Common myeloid progenitor, CD34-positive (primary cell): Measurements from ENCODE around the gene RAC2.

ENCODE experiments used
- CTCF ChIA-PET: fragments of 350-600 bp; sonication (Branson Sonifier 250); formaldehyde crosslinking; loops from one replicate; lab custom pipeline; 2021; ENCODE audit warnings: antibody characterized with exemption; lab: Charles Lee
- POLR2A ChIA-PET: fragments of 350-600 bp; sonication (Branson Sonifier 250); formaldehyde crosslinking; loops from one replicate; lab custom pipeline; 2021; ENCODE audit warnings: antibody characterized with exemption; lab: Charles Lee
- DNase-seq, 3 donors: peaks; one replicate each; pipeline versions ENCODE4 v3.0.0 to v3.0.0-alpha.2; 2013
- H3K27ac ChIP-seq, 2 experiments: 1 replicate in 1 of 2; 2 replicates in 1 of 2; pipeline ENCODE4 v1.7.0; 2013; ENCODE audit warnings: inconsistent platforms in 2 of 2, low read length in 2 of 2, mild to moderate bottlenecking in 2 of 2, low read depth in 1 of 2, moderate library complexity in 1 of 2; ENCODE audit not compliant: severe bottlenecking in 2 of 2, insufficient read depth in 1 of 2, poor library complexity in 1 of 2
- H3K27me3 ChIP-seq, 5 experiments: replicated peaks in 2 of 5; 1 replicate in 3 of 5; 2 replicates in 2 of 5; pipeline versions ENCODE4 v1.6.1 to v1.7.0; 2013; ENCODE audit warnings: low read length in 4 of 5, mild to moderate bottlenecking in 2 of 5, moderate library complexity in 2 of 5, inconsistent platforms in 1 of 5; ENCODE audit not compliant: insufficient read depth in 5 of 5, control insufficient read depth in 4 of 5
- H3K36me3 ChIP-seq, 4 experiments: 1 replicate in 2 of 4; 2 replicates in 2 of 4; pipeline versions ENCODE4 v1.6.1 to v1.7.0; 2013; ENCODE audit warnings: low read length in 3 of 4, control low read depth in 1 of 4, mild to moderate bottlenecking in 1 of 4; ENCODE audit not compliant: control insufficient read depth in 4 of 4, insufficient read depth in 4 of 4
- H3K4me1 ChIP-seq, 4 experiments: 1 replicate in 3 of 4; 2 replicates in 1 of 4; pipeline versions ENCODE4 v1.6.1 to v1.7.1; 2013; ENCODE audit warnings: low read length in 3 of 4, mild to moderate bottlenecking in 3 of 4, control low read depth in 1 of 4, inconsistent platforms in 1 of 4, moderate library complexity in 1 of 4; ENCODE audit not compliant: control insufficient read depth in 4 of 4, insufficient read depth in 4 of 4; ENCODE audit errors: control extremely low read depth in 1 of 4
- H3K4me3 ChIP-seq, 7 experiments: 1 replicate in 4 of 7; 2 replicates in 3 of 7; pipeline versions ENCODE4 v1.5.1 to v1.7.0; 2013; ENCODE audit warnings: mild to moderate bottlenecking in 7 of 7, low read length in 6 of 7, moderate library complexity in 6 of 7, inconsistent platforms in 2 of 7, low read depth in 2 of 7, control low read depth in 1 of 7; ENCODE audit not compliant: insufficient read depth in 4 of 7, control insufficient read depth in 1 of 7; ENCODE audit errors: extremely low read depth in 1 of 7
- H3K9me3 ChIP-seq, 5 experiments: 1 replicate in 4 of 5; 2 replicates in 1 of 5; pipeline versions ENCODE4 v1.6.1 to v1.7.1; 2013; ENCODE audit warnings: low read length in 4 of 5, mild to moderate bottlenecking in 2 of 5, inconsistent platforms in 1 of 5, low read depth in 1 of 5, moderate library complexity in 1 of 5; ENCODE audit not compliant: control insufficient read depth in 4 of 5, insufficient read depth in 2 of 5; ENCODE audit errors: control extremely low read depth in 1 of 5
- WGBS: methylation state at CpG from one replicate; pipeline ENCODE4 v1.1.5; 2013; ENCODE audit not compliant: insufficient coverage; 5-methylcytosine and 5-hydroxymethylcytosine counted together

Gene RAC2

GRCh38 chr22:37229012-37229804 is 14.9 kb downstream of the RAC2 start:
- ChIA-PET CTCF (interaction anchor here (0.7 to 7.5 kb wide), 8 partner anchors 8 to 378 kb away, joined by 3 to 74 read pairs (median 3); partner anchors contain the start of gene RAC2), POLR2A (interaction anchor here (1.0 to 4.1 kb wide), 2 partner anchors 11 to 14 kb away, joined by 3 to 45 read pairs; partner anchors contain the start of gene RAC2)
- peak overlapping the region; percentile 58 to 79 for H3K27ac ChIP-seq
- peak overlapping the region in 3 of 7 experiments; percentile 36 to 44 (median 43) for H3K4me3 ChIP-seq
- no peak for DNase-seq
- H3K9me3 ChIP-seq: no peaks in the 10 kb centered on the region
- H3K36me3 ChIP-seq: peaks cover 21 to 81% (median 50%) of the 10 kb centered on the region in 4 experiments
- H3K4me1 ChIP-seq: peaks cover 2 to 85% (median 63%) of the 10 kb centered on the region in 4 experiments
- no peaks in the 10 kb centered on the region for H3K27me3 ChIP-seq
- WGBS: 55% methylated on average over 7 of the region's 7 CpGs

- POLR2A ChIA-PET: interaction anchor here (4.1 kb wide), 1 partner anchor 14 kb away, joined by 45 read pairs; the partner anchor contains the start of gene RAC2
- peak in 2 of 3 donors; percentile 73 to 76 for DNase-seq
- 33% methylated on average over 10 of the region's 20 CpGs for WGBS
- H3K4me3 ChIP-seq: peak overlapping the region in 5 of 7 experiments; percentile 2 to 43 (median 16)
- H3K4me1 ChIP-seq: peaks cover 2 to 88% (median 65%) of the 10 kb centered on the region in 4 experiments
- CTCF ChIA-PET: interaction anchor here (1.0 to 7.5 kb wide), 5 partner anchors 9 to 32 kb away, joined by 3 to 74 read pairs (median 8); partner anchors contain the start of gene RAC2
- peak overlapping the region; percentile 48 to 79 for H3K27ac ChIP-seq
- peaks cover 15 to 81% (median 51%) of the 10 kb centered on the region in 4 experiments for H3K36me3 ChIP-seq
- no peaks in the 10 kb centered on the region for H3K9me3 ChIP-seq
- H3K27me3 ChIP-seq: no peaks in the 10 kb centered on the region
Measured at GRCh38 chr22:37228106-37229011, 15.7 kb downstream of the RAC2 start.

DNA sequence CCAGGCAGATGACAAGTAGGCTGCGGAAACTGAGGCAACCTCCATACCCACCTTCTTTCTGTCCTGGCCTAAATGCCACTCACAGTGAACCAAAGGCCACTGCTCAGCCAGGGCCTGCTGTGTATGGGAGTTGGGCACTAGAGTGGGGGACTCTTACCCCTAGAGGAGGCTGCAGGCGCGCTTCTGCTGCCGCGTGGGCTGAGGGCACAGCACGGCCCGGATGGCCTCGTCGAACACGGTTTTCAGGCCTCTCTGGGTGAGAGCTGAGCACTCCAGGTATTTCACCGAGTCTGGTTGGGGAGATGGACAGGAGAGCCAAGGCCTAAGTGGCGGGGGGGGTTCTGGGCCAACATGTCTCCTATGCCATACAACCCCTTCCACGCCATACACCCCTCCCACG is 17.6 kb downstream of the RAC2 start:
- H3K27ac ChIP-seq: no peak overlapping the region
- 92% methylated on average over 11 of the region's 14 CpGs for WGBS
- no peaks in the 10 kb centered on the region for H3K27me3 ChIP-seq
- peaks cover 10 to 72% (median 41%) of the 10 kb centered on the region in 4 experiments for H3K36me3 ChIP-seq
- DNase-seq: no peak
- ChIA-PET CTCF (interaction anchor here (1.0 to 5.2 kb wide), 7 partner anchors 11 to 38 kb away, joined by 3 to 37 read pairs (median 5); no protein-coding TSS in a partner anchor), POLR2A (no interaction called here)
- H3K4me3 ChIP-seq: no peak overlapping the region
- H3K9me3 ChIP-seq: no peaks in the 10 kb centered on the region
- peaks cover 0 to 86% (median 63%) of the 10 kb centered on the region in 4 experiments for H3K4me1 ChIP-seq

GRCh38 chr22:37226087-37226486 is 18.0 kb downstream of the RAC2 start:
- Histone ChIP-seq H3K27ac (no peak overlapping the region), H3K4me1 (peaks cover 0 to 84% (median 60%) of the 10 kb centered on the region in 4 experiments), H3K36me3 (peaks cover 6 to 68% (median 39%) of the 10 kb centered on the region in 4 experiments), H3K27me3 (no peaks in the 10 kb centered on the region), H3K4me3 (no peak overlapping the region), H3K9me3 (peaks cover 0 to 2% (median 0%) of the 10 kb centered on the region in 5 experiments)
- ChIA-PET CTCF (interaction anchor here (0.8 to 5.2 kb wide), 10 partner anchors 9 to 197 kb away, joined by 3 to 37 read pairs (median 3); no protein-coding TSS in a partner anchor), POLR2A (interaction anchor here (1.2 kb wide), 1 partner anchor 25 kb away, joined by 3 read pairs; no protein-coding TSS in a partner anchor)
- DNase-seq: no peak
- WGBS: 86% methylated on average over 4 of the region's 4 CpGs

- Histone ChIP-seq H3K4me3 (no peak overlapping the region), H3K4me1 (peaks cover under 1 to 83% (median 57%) of the 10 kb centered on the region in 4 experiments), H3K9me3 (peaks cover 0 to 3% (median 0%) of the 10 kb centered on the region in 5 experiments), H3K27ac (no peak overlapping the region), H3K27me3 (no peaks in the 10 kb centered on the region), H3K36me3 (peaks cover 3 to 63% (median 33%) of the 10 kb centered on the region in 4 experiments)
- peak in 1 of 3 donors; percentile 52 for DNase-seq
- ChIA-PET CTCF (interaction anchor here (0.8 to 5.2 kb wide), 9 partner anchors 9 to 198 kb away, joined by 3 to 37 read pairs (median 3); no protein-coding TSS in a partner anchor), POLR2A (interaction anchor here (0.9 to 1.2 kb wide), 2 partner anchors 24 to 34 kb away, joined by 3 read pairs; no protein-coding TSS in a partner anchor)
- 86% methylated on average over 8 of the region's 8 CpGs for WGBS
Measured at GRCh38 chr22:37225481-37225880, 18.6 kb downstream of the RAC2 start.

DNA sequence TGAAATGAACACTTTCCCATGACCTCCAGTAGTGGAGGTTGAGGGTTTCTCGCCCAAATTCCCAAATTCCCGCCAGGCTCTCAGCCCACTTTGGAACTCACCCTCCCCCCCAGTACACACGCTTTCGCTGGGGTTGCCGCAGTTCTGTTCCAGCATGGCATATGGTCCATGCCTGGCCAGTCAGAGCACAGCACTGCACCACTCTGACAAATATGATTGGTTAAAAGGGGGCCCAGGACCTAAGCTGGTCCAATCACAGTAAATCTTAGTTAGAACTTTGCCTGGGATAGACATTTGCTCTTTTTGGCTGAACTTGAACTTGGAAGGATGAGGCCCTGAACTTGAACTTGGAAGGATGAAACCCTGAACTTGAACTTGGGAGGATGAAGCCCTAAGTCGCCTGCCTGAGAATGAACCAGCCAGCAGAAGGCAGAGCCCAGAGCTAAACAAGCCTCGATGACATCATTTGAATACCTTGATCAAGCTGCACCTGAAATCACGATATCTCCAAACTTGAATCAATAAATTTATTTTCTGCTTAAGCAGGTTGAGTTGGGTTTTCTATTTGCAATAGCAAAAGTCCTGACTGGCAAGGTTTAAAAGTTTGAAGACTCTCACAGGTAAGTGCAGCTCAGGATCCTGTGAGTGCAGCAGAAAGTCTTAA is 19.2 kb downstream of the RAC2 start:
- H3K9me3 ChIP-seq: peaks cover 0 to 3% (median 0%) of the 10 kb centered on the region in 5 experiments
- POLR2A ChIA-PET: interaction anchor here (0.5 to 1.2 kb wide), 3 partner anchors 24 to 200 kb away, joined by 3 read pairs; no protein-coding TSS in a partner anchor
- H3K4me3 ChIP-seq: no peak overlapping the region
- peaks cover 3 to 63% (median 32%) of the 10 kb centered on the region in 4 experiments for H3K36me3 ChIP-seq
- no peaks in the 10 kb centered on the region for H3K27me3 ChIP-seq
- CTCF ChIA-PET: interaction anchor here (0.6 to 5.2 kb wide), 6 partner anchors 17 to 609 kb away, joined by 3 to 37 read pairs (median 5); no protein-coding TSS in a partner anchor
- no peak for DNase-seq
- H3K4me1 ChIP-seq: peaks cover 6 to 82% (median 54%) of the 10 kb centered on the region in 4 experiments
- 65% methylated on average over 6 of the region's 8 CpGs for WGBS
- H3K27ac ChIP-seq: peak overlapping the region in 1 of 2 experiments; percentile 50
